ENCODE results near the gene FBXL7.

FBXL7 gene

GRCh38 chr5:15893866-15894265, 393.9 kb downstream of the FBXL7 start:
- Histone ChIP-seq H3K9me2 (replicated peaks; ENCODE audit: insufficient read depth, low read length) (no peaks in the 10 kb centered on the region), H3K4me2 (ENCODE audit: low read depth, low read length, poor library complexity, severe bottlenecking) (no peak overlapping the region), H3K36me3 (ENCODE audit: low read length) (no peaks in the 10 kb centered on the region), H3K79me2 (ENCODE audit: insufficient read depth, low read length) (no peaks in the 10 kb centered on the region), H3K27me3 (ENCODE audit: low read length) (no peaks in the 10 kb centered on the region), H4K20me1 (ENCODE audit: low read depth, low read length) (no peaks in the 10 kb centered on the region), H3K9me3 (ENCODE audit: insufficient read depth, low read length) (no peaks in the 10 kb centered on the region), H3K27ac (ENCODE audit: low read depth, low read length) (no peak overlapping the region), H3K9ac (ENCODE audit: low read length) (no peak overlapping the region), H2AFZ (ENCODE audit: low read depth, low read length, severe bottlenecking) (no peak overlapping the region), H3F3A (ENCODE audit: insufficient read depth) (no peaks in the 10 kb centered on the region), H3K4me3 (ENCODE audit: insufficient read depth, low read length, poor library complexity, severe bottlenecking) (no peak overlapping the region)
- no peak for TF ChIP-seq CTCF (IDR thresholded peaks at IDR 0.05; ENCODE audit: insufficient read depth, low read length, poor library complexity, severe bottlenecking)
- TF ChIP-seq EZH2phosphoT487 (conservative IDR thresholded peaks at IDR 0.05; ENCODE audit: low read length): no peak

- H2AFZ ChIP-seq (ENCODE audit: low read depth, low read length, severe bottlenecking): no peak overlapping the region
- no peaks in the 10 kb centered on the region for H3K36me3 ChIP-seq (ENCODE audit: low read length)
- no peaks in the 10 kb centered on the region for H3K9me2 ChIP-seq (replicated peaks; ENCODE audit: insufficient read depth, low read length)
- H3K4me3 ChIP-seq (ENCODE audit: insufficient read depth, low read length, poor library complexity, severe bottlenecking): no peak overlapping the region
- TF ChIP-seq EZH2phosphoT487 (conservative IDR thresholded peaks at IDR 0.05; ENCODE audit: low read length): no peak
- TF ChIP-seq CTCF (IDR thresholded peaks at IDR 0.05; ENCODE audit: insufficient read depth, low read length, poor library complexity, severe bottlenecking): no peak
- H3K27ac ChIP-seq (ENCODE audit: low read depth, low read length): no peak overlapping the region
- no peaks in the 10 kb centered on the region for H3K79me2 ChIP-seq (ENCODE audit: insufficient read depth, low read length)
- no peak overlapping the region for H3K4me2 ChIP-seq (ENCODE audit: low read depth, low read length, poor library complexity, severe bottlenecking)
- no peaks in the 10 kb centered on the region for H3K27me3 ChIP-seq (ENCODE audit: low read length)
- H3K9ac ChIP-seq (ENCODE audit: low read length): no peak overlapping the region
- H4K20me1 ChIP-seq (ENCODE audit: low read depth, low read length): no peaks in the 10 kb centered on the region
- no peaks in the 10 kb centered on the region for H3F3A ChIP-seq (ENCODE audit: insufficient read depth)
- H3K9me3 ChIP-seq (ENCODE audit: insufficient read depth, low read length): no peaks in the 10 kb centered on the region
These were observed 397.7 kb downstream of the FBXL7 start for GRCh38 chr5:15897656-15898055.

GRCh38 chr5:15898641-15899040, 398.7 kb downstream of the FBXL7 start:
- TF ChIP-seq EZH2phosphoT487 (conservative IDR thresholded peaks at IDR 0.05; ENCODE audit: low read length): no peak
- TF ChIP-seq CTCF (IDR thresholded peaks at IDR 0.05; ENCODE audit: insufficient read depth, low read length, poor library complexity, severe bottlenecking): no peak
- no peaks in the 10 kb centered on the region for H4K20me1 ChIP-seq (ENCODE audit: low read depth, low read length)
- H3K27ac ChIP-seq (ENCODE audit: low read depth, low read length): no peak overlapping the region
- H3K9me2 ChIP-seq (replicated peaks; ENCODE audit: insufficient read depth, low read length): no peaks in the 10 kb centered on the region
- no peak overlapping the region for H3K9ac ChIP-seq (ENCODE audit: low read length)
- no peaks in the 10 kb centered on the region for H3K9me3 ChIP-seq (ENCODE audit: insufficient read depth, low read length)
- no peak overlapping the region for H3K4me3 ChIP-seq (ENCODE audit: insufficient read depth, low read length, poor library complexity, severe bottlenecking)
- no peaks in the 10 kb centered on the region for H3F3A ChIP-seq (ENCODE audit: insufficient read depth)
- H3K79me2 ChIP-seq (ENCODE audit: insufficient read depth, low read length): no peaks in the 10 kb centered on the region
- H3K4me2 ChIP-seq (ENCODE audit: low read depth, low read length, poor library complexity, severe bottlenecking): no peak overlapping the region
- H3K36me3 ChIP-seq (ENCODE audit: low read length): no peaks in the 10 kb centered on the region
- H2AFZ ChIP-seq (ENCODE audit: low read depth, low read length, severe bottlenecking): no peak overlapping the region
- no peaks in the 10 kb centered on the region for H3K27me3 ChIP-seq (ENCODE audit: low read length)
